H1 (cell line): ENCODE measurements around the gene ASIC2. TPM values are rescaled to one million over a fixed set of nuclear protein-coding genes. Genes with fewer than 3 reads are reported as not detected.

ENCODE experiments used
- HDAC2 ChIP-seq, 2 experiments: fragments of 300-600 bp in 1 of 2; sonication (generic) in 1 of 2; IDR thresholded peaks; 2 replicates each; pipeline ENCODE4 v1.6.1; 2011 to 2012; ENCODE audit warnings: low read depth in 2 of 2, low read length in 2 of 2, mild to moderate bottlenecking in 2 of 2, moderate library complexity in 2 of 2, borderline replicate concordance in 1 of 2, inconsistent platforms in 1 of 2
- KDM1A ChIP-seq: fragments of 200-600, 300-600 bp; sonication (generic); IDR thresholded peaks from 2 replicates; pipeline ENCODE4 v1.7.1; 2016; ENCODE audit warnings: mild to moderate bottlenecking, low read length, borderline replicate concordance
- POLR2AphosphoS5 ChIP-seq: IDR thresholded peaks from 2 replicates; pipeline ENCODE4 v1.6.1; 2011; ENCODE audit warnings: low read depth, low read length
- polyA plus RNA-seq, 7 experiments: library from polyadenylated mRNA; depleted of rRNA in 3 of 7; stranded (reverse) in 5 of 7; unstranded in 2 of 7; fragments of >200 nt in 5 of 7; fragments of 200-250 nt in 2 of 7; gene quantifications; 1 replicate in 5 of 7; 2 replicates in 1 of 7; 4 replicates in 1 of 7; pipeline versions ENCODE4 v1.2.1 to v1.2.3, GENCODE V29; 2011 to 2013; ENCODE audit warnings: missing spikeins in 2 of 7, mixed read lengths in 2 of 7
- total RNA-seq: library from RNA; stranded (reverse); fragmentation: NEBNext Ultra II Directional; extraction: Animal tissue kit (Norgen Biotek cat#: 25700); gene quantifications from 2 replicates; pipeline ENCODE4 v1.2.1, GENCODE V29; 2021

The ASIC2 gene
- total and polyA plus RNA-seq, 2 of the 8 experiments (the other 6 are each of a cell fraction or from before 2014, with no cell fraction given) = 0.86 to 1.2 TPM

GRCh38 chr17:33210285-33210684 is 82.8 kb downstream of the ASIC2 start (continued):
- TF ChIP-seq POLR2AphosphoS5 (no peak), HDAC2 (IDR thresholded peaks at IDR 0.05; ENCODE audit: borderline replicate concordance in 1 of 2, low read depth in 2 of 2, low read length in 2 of 2) (no peak), KDM1A (no peak)
